Activated CD4-positive, alpha-beta T cell treated with anti-CD3 and anti-CD28 coated beads for 48 hours (primary cell): Measurements from ENCODE around the gene USP15.
A peak's percentile ranks its signal among the peaks of the same experiment; 100 is the strongest.

ENCODE experiments used
- DNase-seq: peaks from one replicate; pipeline ENCODE4 v3.0.0-alpha.2; 2020

USP15 gene

GRCh38 chr12:62288328-62288727 lies 28.1 kb downstream of the USP15 start:
- no peak for DNase-seq

GRCh38 chr12:62290846-62291245 lies 30.6 kb downstream of the USP15 start:
- no peak for DNase-seq

- DNase-seq, result peak; percentile 48
Measured at GRCh38 chr12:62291864-62292760, 31.9 kb downstream of the USP15 start.

GRCh38 chr12:62292761-62293344 lies 32.6 kb downstream of the USP15 start:
- DNase-seq, result no peak

- DNase-seq, result no peak
Measured at GRCh38 chr12:62294378-62294777, 34.2 kb downstream of the USP15 start.

- DNase-seq, result no peak
Measured at GRCh38 chr12:62296001-62296400, 35.8 kb downstream of the USP15 start.

GRCh38 chr12:62297321-62297720 lies 37.1 kb downstream of the USP15 start:
- DNase-seq, result no peak

- no peak for DNase-seq
Measured at GRCh38 chr12:62299617-62300016, 39.4 kb downstream of the USP15 start.

GRCh38 chr12:62301080-62301798 lies 41.0 kb downstream of the USP15 start:
- DNase-seq, result no peak

GRCh38 chr12:62301799-62302133 lies 41.6 kb downstream of the USP15 start:
- DNase-seq, result no peak

- no peak for DNase-seq
Measured at GRCh38 chr12:62304560-62304959, 44.4 kb downstream of the USP15 start.

- DNase-seq, result no peak
Measured at GRCh38 chr12:62305778-62306177, 45.6 kb downstream of the USP15 start.

GRCh38 chr12:62306569-62307530 lies 46.6 kb downstream of the USP15 start:
- DNase-seq, result no peak

- peak; percentile 22 for DNase-seq
Measured at GRCh38 chr12:62308201-62308600, 48.0 kb downstream of the USP15 start.

- DNase-seq, result no peak
Measured at GRCh38 chr12:62313727-62314380, 53.6 kb downstream of the USP15 start.

GRCh38 chr12:62317017-62317416 lies 56.8 kb downstream of the USP15 start:
- no peak for DNase-seq

GRCh38 chr12:62319058-62319457 lies 58.9 kb downstream of the USP15 start:
- DNase-seq, result no peak

- no peak for DNase-seq
Measured at GRCh38 chr12:62320054-62320453, 59.9 kb downstream of the USP15 start.

GRCh38 chr12:62323386-62323785 lies 63.2 kb downstream of the USP15 start:
- DNase-seq, result no peak

GRCh38 chr12:62328296-62328921 lies 68.2 kb downstream of the USP15 start:
- DNase-seq, result no peak

- no peak for DNase-seq
Measured at GRCh38 chr12:62331306-62331705, 71.1 kb downstream of the USP15 start.

- DNase-seq, result no peak
Measured at GRCh38 chr12:62332598-62332997, 72.4 kb downstream of the USP15 start.
